ENCODE data around the gene ZNF497.
A peak's percentile ranks its signal among the peaks of the same experiment; 100 is the strongest.

DNA sequence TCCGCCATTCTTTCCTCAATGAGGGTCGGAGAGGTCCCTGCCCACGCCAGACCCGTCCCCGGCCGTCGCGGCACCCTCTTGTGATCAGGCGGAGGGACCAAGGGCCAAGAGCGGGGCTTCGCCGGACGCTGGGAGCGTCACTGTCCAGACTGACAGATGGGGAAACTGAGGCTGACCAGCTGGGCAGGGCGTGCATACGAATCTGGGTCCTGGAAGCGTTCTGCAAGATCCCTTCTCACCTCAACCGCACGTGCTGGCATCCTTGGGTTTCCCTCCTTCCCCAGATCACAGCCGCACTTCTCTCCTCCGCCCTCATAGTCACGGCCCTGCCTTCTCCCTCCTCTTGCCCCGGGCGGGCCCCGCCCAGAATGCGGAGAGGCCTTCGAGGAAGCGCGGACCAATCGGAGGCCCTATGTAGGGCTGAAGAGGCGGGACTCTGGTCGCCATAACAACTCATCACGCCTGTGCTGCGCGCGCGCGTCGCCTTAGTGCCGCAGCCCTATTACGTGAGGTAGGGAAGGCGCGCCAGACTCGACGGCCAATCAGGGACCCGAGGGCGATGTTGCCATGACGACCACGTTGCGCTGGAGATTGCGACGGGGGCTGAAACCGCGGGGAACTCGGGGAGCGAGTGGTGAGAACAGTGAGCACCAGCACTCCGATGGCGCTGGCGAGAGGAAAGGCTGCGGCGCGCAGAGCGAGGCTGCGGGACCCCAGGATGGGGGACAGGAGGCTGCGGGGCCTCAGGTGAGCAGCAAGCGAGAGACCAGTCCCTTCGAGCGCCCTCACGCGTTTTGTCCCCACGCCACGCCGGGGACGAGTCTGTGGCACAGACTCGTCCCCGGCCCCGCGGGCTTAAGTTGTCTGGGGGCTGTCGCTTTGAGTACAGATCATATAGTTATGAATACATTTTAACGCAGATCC lies 38.6 kb upstream of the ZNF497 start:
- TF ChIP-seq ZBTB33 (IDR thresholded peaks at IDR 0.05; ENCODE audit: borderline replicate concordance, low read depth) (no peak), NRF1 (IDR thresholded peaks at IDR 0.05; ENCODE audit: low read depth, low read length) (peak; percentile 82), SIN3A (IDR thresholded peaks at IDR 0.05; ENCODE audit: borderline replicate concordance, low read depth, low read length) (no peak; the same call in 1 of the 2 replicates), EZH2phosphoT487 (IDR thresholded peaks at IDR 0.05; ENCODE audit: borderline replicate concordance, low read depth) (no peak), POLR2AphosphoS5 (IDR thresholded peaks at IDR 0.05; ENCODE audit: low read depth, low read length) (peak; percentile 50), MXI1 (IDR thresholded peaks at IDR 0.05; ENCODE audit: low read depth, low read length) (peak; percentile 95), FOXJ3 (CRISPR knock-in tag; IDR thresholded peaks at IDR 0.05) (no peak), FOXM1 (IDR thresholded peaks at IDR 0.05; ENCODE audit: low read depth) (no peak), EP300 (IDR thresholded peaks at IDR 0.05; ENCODE audit: borderline replicate concordance in 1 of 2, low read depth in 1 of 2, low read length in 1 of 2) (0 out of 4 replicates have a peak, but pooled peaks of 1 of the 2 experiments have one; percentile 29), RAD21 (IDR thresholded peaks at IDR 0.05; ENCODE audit: low read length) (no peak), JUND (IDR thresholded peaks at IDR 0.05) (no peak), GABPA (IDR thresholded peaks at IDR 0.05; ENCODE audit: low read depth) (no peak), CHD2 (IDR thresholded peaks at IDR 0.05; ENCODE audit: low read length, partially characterized antibody) (peak; percentile 59)
- TF ChIP-seq, protein P1, sequence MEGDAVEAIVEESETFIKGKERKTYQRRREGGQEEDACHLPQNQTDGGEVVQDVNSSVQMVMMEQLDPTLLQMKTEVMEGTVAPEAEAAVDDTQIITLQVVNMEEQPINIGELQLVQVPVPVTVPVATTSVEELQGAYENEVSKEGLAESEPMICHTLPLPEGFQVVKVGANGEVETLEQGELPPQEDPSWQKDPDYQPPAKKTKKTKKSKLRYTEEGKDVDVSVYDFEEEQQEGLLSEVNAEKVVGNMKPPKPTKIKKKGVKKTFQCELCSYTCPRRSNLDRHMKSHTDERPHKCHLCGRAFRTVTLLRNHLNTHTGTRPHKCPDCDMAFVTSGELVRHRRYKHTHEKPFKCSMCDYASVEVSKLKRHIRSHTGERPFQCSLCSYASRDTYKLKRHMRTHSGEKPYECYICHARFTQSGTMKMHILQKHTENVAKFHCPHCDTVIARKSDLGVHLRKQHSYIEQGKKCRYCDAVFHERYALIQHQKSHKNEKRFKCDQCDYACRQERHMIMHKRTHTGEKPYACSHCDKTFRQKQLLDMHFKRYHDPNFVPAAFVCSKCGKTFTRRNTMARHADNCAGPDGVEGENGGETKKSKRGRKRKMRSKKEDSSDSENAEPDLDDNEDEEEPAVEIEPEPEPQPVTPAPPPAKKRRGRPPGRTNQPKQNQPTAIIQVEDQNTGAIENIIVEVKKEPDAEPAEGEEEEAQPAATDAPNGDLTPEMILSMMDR (IDR thresholded peaks at IDR 0.05): 0 out of 2 replicates have a peak, but pooled peaks have one; percentile 10

Measured in SK-N-SH (cell line).